IPS DF 6.9 (cell line): Measurements from ENCODE around the gene GFPT1.

Experiments used
- DNase-seq: peaks from one replicate; pipeline ENCODE4 v3.0.0-alpha.2; 2013; ENCODE audit warnings: low read depth, low spot score
- H3K27ac ChIP-seq: one replicate; pipeline ENCODE4 v1.5.1; 2013; ENCODE audit warnings: low read length, control low read depth
- H3K27me3 ChIP-seq: 2 replicates; pipeline ENCODE4 v1.6.1; 2013; ENCODE audit warnings: mild to moderate bottlenecking, low read length; ENCODE audit not compliant: control insufficient read depth, insufficient read depth
- H3K36me3 ChIP-seq: 2 replicates; pipeline ENCODE4 v1.6.1; 2013; ENCODE audit warnings: low read length; ENCODE audit not compliant: control insufficient read depth, insufficient read depth
- H3K4me1 ChIP-seq: 2 replicates; pipeline ENCODE4 v1.6.1; 2013; ENCODE audit warnings: low read length; ENCODE audit not compliant: control insufficient read depth, insufficient read depth
- H3K4me3 ChIP-seq: 2 replicates; pipeline ENCODE4 v1.5.1; 2013; ENCODE audit warnings: mild to moderate bottlenecking, low read length
- H3K9me3 ChIP-seq: 2 replicates; pipeline ENCODE4 v1.6.1; 2013; ENCODE audit warnings: low read length, inconsistent platforms; ENCODE audit not compliant: control insufficient read depth, insufficient read depth
- WGBS: extraction: QIAGEN DNeasy Blood & Tissue Kit; methylation state at CpG from one replicate; pipeline ENCODE4 v1.1.7; 2013; ENCODE audit warnings: mixed read lengths, missing lambda C conversion rate; ENCODE audit not compliant: insufficient read length, insufficient coverage; 5-methylcytosine and 5-hydroxymethylcytosine counted together

The GFPT1 gene

GRCh38 chr2:69384618-69385081 is 2.4 kb downstream of the GFPT1 start:
- H3K27ac ChIP-seq: no peak overlapping the region
- WGBS: no CpG with 5 or more reads among the region's 5 CpGs
- DNase-seq: no peak
- H3K4me1 ChIP-seq: no peaks in the 10 kb centered on the region
- H3K36me3 ChIP-seq: no peaks in the 10 kb centered on the region
- H3K27me3 ChIP-seq: no peaks in the 10 kb centered on the region
- H3K9me3 ChIP-seq: no peaks in the 10 kb centered on the region; the same call in 1 of the 2 replicates
- H3K4me3 ChIP-seq: no peak overlapping the region

GRCh38 chr2:69383176-69383812 is 3.7 kb downstream of the GFPT1 start:
- H3K36me3 ChIP-seq: no peaks in the 10 kb centered on the region
- WGBS: no CpG with 5 or more reads among the region's 7 CpGs
- DNase-seq: no peak
- no peaks in the 10 kb centered on the region for H3K4me1 ChIP-seq
- no peaks in the 10 kb centered on the region; the same call in 1 of the 2 replicates for H3K9me3 ChIP-seq
- no peak overlapping the region for H3K4me3 ChIP-seq
- H3K27me3 ChIP-seq: no peaks in the 10 kb centered on the region
- no peak overlapping the region for H3K27ac ChIP-seq

DNA sequence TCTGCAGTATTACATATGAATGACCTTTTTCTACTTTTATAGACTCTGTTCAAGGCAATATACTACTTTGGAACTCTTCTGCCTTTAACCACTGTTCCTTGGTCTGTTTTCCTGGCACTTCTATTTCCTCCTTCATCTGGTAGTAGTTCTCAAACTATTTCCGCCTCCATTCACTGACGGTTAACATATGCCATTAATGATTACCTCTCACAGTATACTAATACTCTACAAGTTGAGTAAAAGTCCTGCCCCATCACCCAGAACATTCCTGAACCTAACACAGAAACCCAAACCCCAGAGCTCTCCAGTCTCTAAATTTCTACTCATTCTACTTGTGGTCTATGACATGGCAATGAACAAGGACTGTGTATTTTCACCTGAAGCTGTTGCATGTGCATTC is 4.5 kb downstream of the GFPT1 start:
- no peaks in the 10 kb centered on the region; the same call in 1 of the 2 replicates for H3K9me3 ChIP-seq

GRCh38 chr2:69381337-69381737 is 5.7 kb downstream of the GFPT1 start:
- H3K4me1 ChIP-seq: no peaks in the 10 kb centered on the region
- H3K36me3 ChIP-seq: no peaks in the 10 kb centered on the region
- no peak overlapping the region for H3K4me3 ChIP-seq
- H3K9me3 ChIP-seq: no peaks in the 10 kb centered on the region; the same call in 1 of the 2 replicates
- WGBS: no CpG with 5 or more reads among the region's 1 CpG
- no peaks in the 10 kb centered on the region for H3K27me3 ChIP-seq
- DNase-seq: no peak
- H3K27ac ChIP-seq: no peak overlapping the region

More for the DNA sequence above, 4.5 kb downstream of the GFPT1 start:
- H3K27me3 ChIP-seq: no peaks in the 10 kb centered on the region
- no peaks in the 10 kb centered on the region for H3K36me3 ChIP-seq
- no peak overlapping the region for H3K4me3 ChIP-seq
- DNase-seq: no peak
- no CpG with 5 or more reads among the region's 2 CpGs for WGBS
- no peak overlapping the region for H3K27ac ChIP-seq
- H3K4me1 ChIP-seq: no peaks in the 10 kb centered on the region

- DNase-seq: no peak
- Histone ChIP-seq H3K27ac (no peak overlapping the region), H3K27me3 (no peaks in the 10 kb centered on the region), H3K9me3 (no peaks in the 10 kb centered on the region; the same call in 1 of the 2 replicates), H3K36me3 (no peaks in the 10 kb centered on the region; the same call in 1 of the 2 replicates), H3K4me3 (no peak overlapping the region), H3K4me1 (no peaks in the 10 kb centered on the region)
- WGBS: no CpG with 5 or more reads among the region's 12 CpGs
Observed at GRCh38 chr2:69380072-69380917, 6.7 kb downstream of the GFPT1 start.

DNA sequence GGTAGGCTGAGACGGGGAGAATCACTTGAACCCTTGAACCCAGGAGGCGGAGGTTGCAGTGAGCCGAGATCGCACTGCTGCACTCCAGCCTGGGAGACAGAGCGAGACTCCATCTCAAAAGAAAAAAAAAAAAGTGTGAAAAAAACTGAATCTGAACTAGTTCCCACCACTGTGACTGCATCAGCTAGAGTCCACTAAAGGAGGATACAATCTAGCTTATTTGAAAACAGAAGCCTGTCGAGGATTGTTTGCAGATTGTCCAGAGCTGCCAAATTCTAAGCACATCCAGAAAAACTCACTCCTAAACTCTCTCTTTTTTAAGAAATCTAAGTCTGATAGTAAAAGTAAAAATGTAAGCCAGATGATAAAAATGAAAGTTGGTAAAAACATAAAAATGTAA is 10.6 kb downstream of the GFPT1 start:
- H3K9me3 ChIP-seq: no peaks in the 10 kb centered on the region; the same call in 1 of the 2 replicates
- H3K36me3 ChIP-seq: no peaks in the 10 kb centered on the region; the same call in 1 of the 2 replicates
- no peaks in the 10 kb centered on the region for H3K4me1 ChIP-seq
- DNase-seq: no peak
- WGBS: no CpG with 5 or more reads among the region's 6 CpGs
- no peak overlapping the region for H3K27ac ChIP-seq
- H3K27me3 ChIP-seq: no peaks in the 10 kb centered on the region
- H3K4me3 ChIP-seq: no peak overlapping the region

GRCh38 chr2:69375494-69376353 is 11.3 kb downstream of the GFPT1 start:
- no peaks in the 10 kb centered on the region for H3K27me3 ChIP-seq
- no peak overlapping the region for H3K27ac ChIP-seq
- H3K36me3 ChIP-seq: no peaks in the 10 kb centered on the region; the same call in 1 of the 2 replicates
- H3K4me1 ChIP-seq: no peaks in the 10 kb centered on the region
- DNase-seq: peak; percentile 27
- H3K4me3 ChIP-seq: no peak overlapping the region
- no peaks in the 10 kb centered on the region; the same call in 1 of the 2 replicates for H3K9me3 ChIP-seq
- no CpG with 5 or more reads among the region's 8 CpGs for WGBS

DNA sequence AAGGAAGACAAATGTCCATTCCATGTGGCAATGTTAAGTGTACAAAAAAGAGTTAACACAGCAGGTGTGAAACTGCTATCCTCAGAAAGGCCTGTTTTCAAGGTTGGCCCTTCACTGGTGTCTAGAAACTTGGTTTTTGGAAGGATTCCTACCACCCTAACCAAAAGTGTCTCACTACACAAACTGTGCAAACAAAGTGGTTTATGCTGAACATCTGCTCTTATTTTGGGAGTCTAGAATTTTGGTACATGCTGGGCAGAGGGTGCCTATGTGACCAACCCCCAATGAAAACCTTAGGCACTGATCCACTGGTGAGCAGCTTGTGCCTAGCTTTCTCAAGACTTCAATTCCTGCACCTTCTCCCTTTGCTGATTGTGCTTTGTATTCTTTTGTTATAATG is 14.3 kb downstream of the GFPT1 start:
- no peaks in the 10 kb centered on the region for H3K9me3 ChIP-seq
- H3K36me3 ChIP-seq: peaks cover 6% of the 10 kb centered on the region; the same call in 1 of the 2 replicates
- H3K27me3 ChIP-seq: no peaks in the 10 kb centered on the region
- H3K4me1 ChIP-seq: no peaks in the 10 kb centered on the region
- no peak for DNase-seq
- no peak overlapping the region for H3K4me3 ChIP-seq
- H3K27ac ChIP-seq: no peak overlapping the region

DNA sequence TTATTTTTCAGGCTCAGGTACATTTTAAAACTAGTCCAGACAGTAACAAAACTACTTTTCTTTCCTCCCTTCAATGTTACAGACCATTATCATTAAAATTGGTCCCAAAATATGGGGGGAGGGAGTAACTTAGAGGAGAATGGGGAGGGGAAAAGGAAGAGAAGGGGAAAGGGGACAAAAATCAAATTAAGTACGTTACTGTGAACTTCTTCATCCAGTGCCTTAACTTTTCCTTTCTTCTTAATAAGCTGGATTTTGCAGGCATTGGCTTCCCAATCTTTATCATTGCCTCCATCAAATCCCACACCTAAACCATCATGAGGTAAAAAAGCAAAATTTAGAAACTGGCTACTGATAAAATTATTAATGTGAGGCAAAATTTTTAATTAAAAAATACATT is 17.2 kb downstream of the GFPT1 start:
- Histone ChIP-seq H3K27ac (no peak overlapping the region), H3K4me3 (no peak overlapping the region), H3K27me3 (no peaks in the 10 kb centered on the region), H3K36me3 (peaks cover 6% of the 10 kb centered on the region; the same call in 1 of the 2 replicates), H3K9me3 (no peaks in the 10 kb centered on the region), H3K4me1 (no peaks in the 10 kb centered on the region)
- no peak for DNase-seq
- no CpG with 5 or more reads among the region's 1 CpG for WGBS

GRCh38 chr2:69368588-69368987 is 18.4 kb downstream of the GFPT1 start:
- H3K27me3 ChIP-seq: no peaks in the 10 kb centered on the region
- no peaks in the 10 kb centered on the region for H3K9me3 ChIP-seq
- no peak overlapping the region for H3K4me3 ChIP-seq
- H3K36me3 ChIP-seq: peaks cover 6% of the 10 kb centered on the region; the same call in 1 of the 2 replicates
- no peak for DNase-seq
- H3K4me1 ChIP-seq: no peaks in the 10 kb centered on the region
- WGBS: no CpG with 5 or more reads among the region's 7 CpGs
- H3K27ac ChIP-seq: no peak overlapping the region
